IMR-90 (cell line): Measurements from ENCODE around the gene AHNAK2. TPM values are rescaled to one million over a fixed set of nuclear protein-coding genes. Genes with fewer than 3 reads are reported as not detected.

Experiments used
- ATAC-seq: fragments of 200-7000 bp; cut with Tn5 transposase; 2 replicates; pipeline ENCODE4 v1.9.1; 2020; ENCODE audit warnings: low read depth, mild to moderate bottlenecking, moderate library complexity
- BruUV-seq: library from RNA; stranded (reverse); fragments of 400-500 nt; replicated peaks from 2 replicates; lab custom pipeline; 2021; lab: Mats Ljungman, UMichigan
- CTCF ChIA-PET: fragments of 300-600 bp; formaldehyde crosslinking; extraction: SDS; loops from one replicate; lab custom pipeline; 2021; ENCODE audit warnings: antibody characterized with exemption; lab: Yijun Ruan, JAX
- POLR2A ChIA-PET: fragments of 300-600 bp; sonication (Branson Sonifier 250); formaldehyde crosslinking; loops from one replicate; lab custom pipeline; 2022; ENCODE audit warnings: antibody characterized with exemption; ENCODE audit not compliant: unreplicated experiment; lab: Charles Lee
- DNase-seq: peaks from one replicate; pipeline ENCODE4 v3.0.0; 2013
- H2AFZ ChIP-seq: replicated peaks from 2 replicates; pipeline ENCODE3; 2013; ENCODE audit warnings: low read length, mild to moderate bottlenecking; ENCODE audit not compliant: poor library complexity
- H2AK5ac ChIP-seq: 2 replicates; pipeline ENCODE4 v1.6.1; 2013; ENCODE audit warnings: low read depth, low read length, inconsistent platforms
- H2AK9ac ChIP-seq: replicated peaks from 2 replicates; pipeline ENCODE3; 2013; ENCODE audit warnings: mild to moderate bottlenecking, low read depth, low read length, moderate library complexity; ENCODE audit not compliant: poor library complexity
- H2BK120ac ChIP-seq: 2 replicates; pipeline ENCODE4 v1.6.1; 2013; ENCODE audit warnings: low read depth, low read length, inconsistent platforms
- H2BK15ac ChIP-seq: 3 replicates; pipeline ENCODE4 v1.6.1; 2013; ENCODE audit warnings: low read depth, low read length, inconsistent platforms
- H2BK20ac ChIP-seq: 2 replicates; pipeline ENCODE4 v1.6.1; 2013; ENCODE audit warnings: low read depth, mild to moderate bottlenecking, inconsistent platforms, low read length, moderate library complexity
- H2BK5ac ChIP-seq: 2 replicates; pipeline ENCODE4 v1.6.1; 2013; ENCODE audit warnings: mild to moderate bottlenecking, low read depth, low read length, inconsistent platforms; ENCODE audit not compliant: poor library complexity, severe bottlenecking
- H3K14ac ChIP-seq: replicated peaks from 2 replicates; pipeline ENCODE4 v1.6.1; 2013; ENCODE audit warnings: low read depth, low read length, inconsistent platforms
- H3K18ac ChIP-seq: 2 replicates; pipeline ENCODE4 v1.6.1; 2013; ENCODE audit warnings: low read depth, low read length, control low read depth
- H3K23ac ChIP-seq: 2 replicates; pipeline ENCODE4 v1.6.1; 2013; ENCODE audit warnings: low read depth, low read length, inconsistent platforms
- H3K27ac ChIP-seq: 2 replicates; pipeline ENCODE4 v1.5.1; 2013; ENCODE audit warnings: mild to moderate bottlenecking, control low read depth, low read length; ENCODE audit not compliant: insufficient read depth
- H3K27me3 ChIP-seq: 2 replicates; pipeline ENCODE4 v1.6.1; 2013; ENCODE audit warnings: low read length; ENCODE audit not compliant: control insufficient read depth, insufficient read depth
- H3K36me3 ChIP-seq: 2 replicates; pipeline ENCODE4 v1.6.1; 2013; ENCODE audit warnings: low read length, mixed read lengths; ENCODE audit not compliant: control insufficient read depth, insufficient read depth
- H3K4ac ChIP-seq: 2 replicates; pipeline ENCODE4 v1.6.1; 2013; ENCODE audit warnings: low read depth, low read length, inconsistent platforms
- H3K4me1 ChIP-seq: 2 replicates; pipeline ENCODE4 v1.6.1; 2013; ENCODE audit warnings: low read length, mixed read lengths; ENCODE audit not compliant: control insufficient read depth, insufficient read depth
- H3K4me2 ChIP-seq: 2 replicates; pipeline ENCODE4 v1.6.1; 2013; ENCODE audit warnings: low read depth, mild to moderate bottlenecking, control low read depth, low read length, moderate library complexity
- H3K4me3 ChIP-seq: 2 replicates; pipeline ENCODE4 v1.5.1; 2013; ENCODE audit warnings: low read depth, mild to moderate bottlenecking, control low read depth, low read length, moderate library complexity; ENCODE audit not compliant: insufficient read depth
- H3K56ac ChIP-seq: 2 replicates; pipeline ENCODE4 v1.6.1; 2013; ENCODE audit warnings: low read length, inconsistent platforms; ENCODE audit not compliant: insufficient read depth; ENCODE audit errors: extremely low read depth
- H3K79me1 ChIP-seq, 2 experiments: 2 replicates each; pipeline ENCODE4 v1.6.1; 2013; ENCODE audit warnings: low read length in 2 of 2, inconsistent platforms in 1 of 2, low read depth in 1 of 2
- H3K9ac ChIP-seq: 2 replicates; pipeline ENCODE4 v1.6.1; 2013; ENCODE audit warnings: low read depth, low read length, control low read depth
- H3K9me1 ChIP-seq: 2 replicates; pipeline ENCODE4 v1.6.1; 2013; ENCODE audit warnings: low read length, inconsistent platforms; ENCODE audit not compliant: insufficient read depth
- H3K9me3 ChIP-seq: 2 replicates; pipeline ENCODE4 v1.6.1; 2013; ENCODE audit warnings: low read length; ENCODE audit not compliant: control insufficient read depth, insufficient read depth
- H4K20me1 ChIP-seq: 2 replicates; pipeline ENCODE4 v1.6.1; 2013; ENCODE audit warnings: low read length, inconsistent platforms; ENCODE audit not compliant: insufficient read depth
- H4K5ac ChIP-seq: 2 replicates; pipeline ENCODE4 v1.6.1; 2013; ENCODE audit warnings: mild to moderate bottlenecking, low read depth, low read length, control low read depth
- H4K8ac ChIP-seq, 2 experiments: 2 replicates each; pipeline ENCODE4 v1.6.1; 2013; ENCODE audit warnings: low read depth in 2 of 2, low read length in 2 of 2, control low read depth in 1 of 2, inconsistent platforms in 1 of 2
- H4K91ac ChIP-seq: 2 replicates; pipeline ENCODE4 v1.6.1; 2013; ENCODE audit warnings: low read depth, low read length, inconsistent platforms; ENCODE audit not compliant: insufficient read depth
- BHLHE40 ChIP-seq: fragments of 150-350 bp; IDR thresholded peaks from 2 replicates; pipeline ENCODE4 v1.6.1; 2016; ENCODE audit warnings: mild to moderate bottlenecking, low read depth, low read length
- CEBPB ChIP-seq: IDR thresholded peaks from 2 replicates; pipeline ENCODE4 v1.6.1; 2012; ENCODE audit warnings: low read depth, low read length, improper control_type of control experiment
- CHD1 ChIP-seq: IDR thresholded peaks from 2 replicates; pipeline ENCODE4 v1.6.1; 2012; ENCODE audit warnings: low read depth, low read length, improper control_type of control experiment
- CTCF ChIP-seq: conservative IDR thresholded peaks from 2 replicates; pipeline ENCODE4 v1.5.1; 2012; ENCODE audit warnings: mild to moderate bottlenecking, low read depth, low read length, improper control_type of control experiment
- ELK1 ChIP-seq: fragments of 150-350 bp; IDR thresholded peaks from 2 replicates; pipeline ENCODE4 v1.6.1; 2016; ENCODE audit warnings: low read depth, mild to moderate bottlenecking, low read length, moderate library complexity, borderline replicate concordance
- FOS ChIP-seq: fragments of 150-350 bp; IDR thresholded peaks from 2 replicates; pipeline ENCODE4 v1.6.1; 2016; ENCODE audit warnings: low read depth, low read length
- MAFK ChIP-seq: IDR thresholded peaks from 2 replicates; pipeline ENCODE4 v1.6.1; 2012; ENCODE audit warnings: low read depth, low read length, improper control_type of control experiment
- MAZ ChIP-seq: IDR thresholded peaks from 2 replicates; pipeline ENCODE4 v1.6.1; 2012; ENCODE audit warnings: low read depth, mild to moderate bottlenecking, low read length, improper control_type of control experiment, moderate library complexity, borderline replicate concordance
- MXI1 ChIP-seq: IDR thresholded peaks from 2 replicates; pipeline ENCODE4 v1.6.1; 2012; ENCODE audit warnings: low read depth, mild to moderate bottlenecking, low read length, moderate library complexity, borderline replicate concordance
- NFE2L2 ChIP-seq: fragments of 150-350 bp; IDR thresholded peaks from 2 replicates; pipeline ENCODE4 v1.6.1; 2016; ENCODE audit warnings: low read depth, mild to moderate bottlenecking, low read length
- POLR2A ChIP-seq: IDR thresholded peaks from 2 replicates; pipeline ENCODE4 v1.6.1; 2012; ENCODE audit warnings: mild to moderate bottlenecking, low read depth, low read length
- RAD21 ChIP-seq: IDR thresholded peaks from 2 replicates; pipeline ENCODE4 v1.6.1; 2012; ENCODE audit warnings: low read length, improper control_type of control experiment
- RCOR1 ChIP-seq: IDR thresholded peaks from 2 replicates; pipeline ENCODE4 v1.6.1; 2012; ENCODE audit warnings: mild to moderate bottlenecking, low read length, improper control_type of control experiment; ENCODE audit not compliant: insufficient replicate concordance
- RFX5 ChIP-seq: IDR thresholded peaks from 2 replicates; pipeline ENCODE4 v1.8.0; 2012; ENCODE audit warnings: low read depth, mild to moderate bottlenecking, low read length, moderate library complexity
- SMC3 ChIP-seq: fragments of 150-350 bp; IDR thresholded peaks from 2 replicates; pipeline ENCODE4 v1.6.1; 2016; ENCODE audit warnings: low read depth, mild to moderate bottlenecking, antibody characterized with exemption, low read length, moderate library complexity
- USF2 ChIP-seq: fragments of 150-350 bp; IDR thresholded peaks from 2 replicates; pipeline ENCODE4 v1.6.1; 2017; ENCODE audit warnings: mild to moderate bottlenecking, antibody characterized with exemption, low read length, low read depth
- WGBS, 2 experiments: methylation state at CpG; one replicate each; pipeline versions ENCODE4 v1.1.5 to v1.1.7; 2013; ENCODE audit warnings: missing lambda C conversion rate in 2 of 2; ENCODE audit not compliant: insufficient read length in 1 of 2; ENCODE audit errors: extremely low coverage in 2 of 2; 5-methylcytosine and 5-hydroxymethylcytosine counted together
- dilution Hi-C: fragments of 300-500 bp; cut with HindIII; formaldehyde crosslinking; loops from one replicate; pipeline ENCODE4 v1.14.3; 2018; ENCODE audit warnings: low sequenced_read_pairs; ENCODE audit not compliant: unreplicated experiment
- in situ Hi-C: fragments of 300-500 bp; cut with MboI; formaldehyde crosslinking; loops from 3 replicates; pipeline ENCODE4 v1.14.3; 2019; ENCODE audit warnings: low sequenced_read_pairs, inconsistent platforms, mixed read lengths
- intact Hi-C: fragments of 100-400 bp; cut with micrococcal nuclease; formaldehyde crosslinking; loops from 2 replicates; pipeline ENCODE4 v1.10.0; 2022
- polyA plus RNA-seq, 3 experiments: library from polyadenylated mRNA; depleted of rRNA; stranded (reverse); fragments of >200 nt; gene quantifications; 2 replicates each; pipeline ENCODE4 v1.2.3, GENCODE V29; 2012; ENCODE audit warnings: low replicate concordance in 1 of 3
- total RNA-seq: library from RNA; depleted of rRNA; stranded (reverse); fragments of >200 nt; gene quantifications from 2 replicates; pipeline ENCODE4 v1.2.3, GENCODE V29; 2012

Gene AHNAK2
- total and polyA plus RNA-seq, 2 of the 4 experiments (the other 2 are of a cell fraction), result 2.6 to 7.9 TPM

GRCh38 chr14:105025429-105025828, 47.3 kb upstream of the AHNAK2 start:
- H3K18ac ChIP-seq, result no peak overlapping the region; the same call in 1 of the 2 replicates
- H2BK5ac ChIP-seq, result peak overlapping the region; percentile 84
- intact Hi-C loops (no loop called here), in situ Hi-C loops (no loop called here), dilution Hi-C loops (no loop called here)
- H2BK120ac ChIP-seq, result peak overlapping the region; percentile 70; the same call in 1 of the 2 replicates
- POLR2A ChIA-PET, result no interaction called here
- no peak overlapping the region for H4K5ac ChIP-seq
- BruUV-seq, result no TSS peak
- TF ChIP-seq POLR2A (no peak), USF2 (no peak), NFE2L2 (no peak), ELK1 (no peak), SMC3 (no peak), MAFK (no peak), RAD21 (no peak), CTCF (no peak), CEBPB (no peak), RCOR1 (no peak), BHLHE40 (no peak), MXI1 (no peak), FOS (no peak), RFX5 (no peak), MAZ (no peak), CHD1 (no peak)
- peaks cover 10% of the 10 kb centered on the region for H3K9me1 ChIP-seq
- DNase-seq, result no peak
- H3K9ac ChIP-seq, result no peak overlapping the region
- H3K14ac ChIP-seq, result no peak overlapping the region
- no peak overlapping the region for H2AFZ ChIP-seq
- H2BK15ac ChIP-seq, result peak overlapping the region; percentile 57; the same call in 2 of the 3 replicates
- H3K4ac ChIP-seq, result peak overlapping the region; percentile 37
- H3K56ac ChIP-seq, result no peak overlapping the region
- no peak overlapping the region for H3K23ac ChIP-seq
- H3K4me1 ChIP-seq, result peaks cover 9% of the 10 kb centered on the region; the same call in 1 of the 2 replicates
- H3K27ac ChIP-seq, result peak overlapping the region; percentile 43; the same call in 1 of the 2 replicates
- H2BK20ac ChIP-seq, result peak overlapping the region; percentile 46; the same call in 1 of the 2 replicates
- ATAC-seq, result no peak
- CTCF ChIA-PET, result no interaction called here
- 0 out of 4 replicates have a peak overlapping the region, but pooled peaks of 1 of the 2 experiments have one; percentile 5 for H4K8ac ChIP-seq
- H2AK9ac ChIP-seq, result no peak overlapping the region
- 97% methylated on average over 5 of the region's 6 CpGs; no CpG with 5 or more reads in 1 of the 2 experiments for WGBS, 2 experiments
- H4K91ac ChIP-seq, result peak overlapping the region; percentile 76
- H3K4me3 ChIP-seq, result no peak overlapping the region
- no peaks in the 10 kb centered on the region for H3K9me3 ChIP-seq
- no peaks in the 10 kb centered on the region for H3K27me3 ChIP-seq
- H2AK5ac ChIP-seq, result peak overlapping the region; percentile 87; the same call in 1 of the 2 replicates
- no peak overlapping the region for H3K4me2 ChIP-seq
- H3K79me1 ChIP-seq, result peaks cover 10 to 16% of the 10 kb centered on the region in 2 experiments; a peak in 3 of 4 replicates
- H4K20me1 ChIP-seq, result no peaks in the 10 kb centered on the region
- no peaks in the 10 kb centered on the region for H3K36me3 ChIP-seq
